GM21526 (cell line): Measurements from ENCODE around the gene YEATS4.
"Not testable (repeated sequence)": the region's sequence is repeated elsewhere in the genome, so short reads cannot be mapped to it uniquely, and the experiment has no call there.

Source experiments
- ATAC-seq: cut with Tn5 transposase; IDR thresholded peaks from one replicate; pipeline ENCODE4 v1.9.1; 2021; ENCODE audit warnings: moderate library complexity; ENCODE audit not compliant: unreplicated experiment, low FRiP score

YEATS4 gene

GRCh38 chr12:69359531-69360347, at the start of gene YEATS4:
YEATS4 (plus strand) TSS chr12:69359743; CDS start chr12:69359973, 230 bp downstream.
- peak; percentile 79 for ATAC-seq

DNA sequence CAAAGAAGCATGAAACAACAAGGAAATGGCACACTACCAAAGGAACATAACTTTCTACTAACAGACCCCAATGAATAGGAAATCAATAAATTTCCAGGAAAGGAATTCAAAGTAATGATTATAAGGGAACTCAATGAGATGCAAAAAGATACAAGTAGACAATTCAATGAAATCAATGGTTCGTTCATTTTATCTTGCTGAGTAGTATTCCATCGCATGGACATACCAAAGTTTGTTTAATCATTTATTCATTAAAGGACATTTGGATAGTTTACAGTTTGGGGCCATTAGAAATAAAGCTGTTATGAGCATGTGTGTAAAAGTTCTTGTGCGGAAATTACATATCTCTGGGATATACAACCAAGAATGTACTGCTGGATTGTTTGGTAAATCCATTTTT, 46.3 kb upstream of the YEATS4 start:
- no peak for ATAC-seq

DNA sequence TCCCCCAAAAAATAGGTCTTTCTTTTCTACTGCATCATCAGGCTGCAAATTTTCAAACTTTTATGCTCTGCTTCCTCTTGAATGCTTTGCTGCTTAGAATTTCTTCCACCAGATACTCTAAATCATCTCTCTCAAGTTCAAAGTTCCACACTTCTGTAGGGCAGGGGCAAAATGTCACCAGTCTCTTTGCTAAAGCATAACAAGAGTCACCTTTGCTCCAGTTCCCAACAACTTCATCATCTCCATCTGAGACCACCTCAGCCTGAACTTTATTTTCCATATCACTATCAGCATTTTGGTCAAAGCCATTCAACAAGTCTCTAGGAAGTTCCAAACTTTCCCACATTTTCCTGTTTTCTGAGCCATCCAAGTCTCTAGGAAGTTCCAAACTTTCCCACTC, 42.8 kb upstream of the YEATS4 start:
- ATAC-seq: not testable (repeated sequence)

DNA sequence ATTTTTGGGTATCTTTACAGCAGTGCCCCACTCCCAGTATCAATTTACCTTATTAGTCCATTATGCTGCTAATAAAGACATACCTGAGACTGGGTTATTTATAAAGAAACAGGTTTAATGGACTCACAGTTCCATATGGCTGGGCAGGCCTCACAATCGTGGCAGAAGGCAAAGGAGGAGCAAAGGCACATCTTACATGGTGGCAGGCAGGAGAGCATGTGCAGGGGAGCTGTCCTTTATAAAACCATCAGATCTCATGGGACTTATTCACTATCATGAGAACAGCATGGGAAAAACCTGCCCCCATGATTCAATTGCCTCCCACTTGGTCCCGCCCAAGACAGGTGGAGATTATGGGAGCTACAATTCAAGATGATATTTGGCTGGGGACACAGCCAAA, 42.3 kb upstream of the YEATS4 start:
- not testable (repeated sequence) for ATAC-seq

- ATAC-seq: no peak
These were observed 41.3 kb upstream of the YEATS4 start for GRCh38 chr12:69318225-69318624.

- ATAC-seq: no peak
These were observed 38.2 kb upstream of the YEATS4 start for GRCh38 chr12:69321351-69321750.

- ATAC-seq: peak; percentile 89
These were observed 34.6 kb upstream of the YEATS4 start for GRCh38 chr12:69324797-69325466.

- ATAC-seq: no peak
These were observed 31.1 kb upstream of the YEATS4 start for GRCh38 chr12:69328426-69328825.

DNA sequence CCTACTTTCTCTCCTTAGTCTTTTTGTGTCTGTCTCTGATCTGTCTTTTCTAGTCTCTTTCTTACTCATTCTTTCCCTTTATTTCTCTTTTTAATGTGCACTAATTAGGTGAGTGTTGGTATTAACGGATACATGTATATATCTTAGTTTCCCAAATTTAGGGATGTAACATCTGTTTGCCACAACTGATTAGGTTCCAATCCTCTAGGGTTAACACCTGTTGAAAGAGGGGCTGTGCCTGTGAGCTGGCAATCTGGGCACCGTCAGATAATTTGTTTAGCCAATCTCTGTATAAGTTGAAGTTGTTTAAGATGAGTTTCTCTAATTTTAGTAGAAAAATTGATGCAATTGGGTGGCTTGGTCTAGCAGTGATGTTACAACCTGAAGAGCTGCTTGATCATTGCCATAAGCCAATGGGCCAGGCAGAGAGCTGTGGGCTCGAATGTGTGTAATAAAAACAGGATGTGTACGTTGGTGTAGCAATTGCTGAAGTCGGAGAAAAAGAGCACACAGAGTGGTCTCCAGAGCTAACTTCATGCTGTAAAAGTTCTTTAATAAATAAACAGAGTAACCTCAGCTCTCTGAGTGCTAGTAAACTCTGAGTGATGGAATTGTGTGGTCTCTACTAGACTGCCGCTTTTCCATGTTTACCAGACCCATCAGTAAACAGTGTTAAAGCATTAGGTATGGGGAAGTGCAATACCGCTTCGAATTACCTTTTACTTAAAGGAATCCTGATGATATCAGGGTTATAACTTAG, 29.7 kb upstream of the YEATS4 start:
- ATAC-seq: no peak

GRCh38 chr12:69330475-69331473, 28.8 kb upstream of the YEATS4 start:
- peak; percentile 87 for ATAC-seq

DNA sequence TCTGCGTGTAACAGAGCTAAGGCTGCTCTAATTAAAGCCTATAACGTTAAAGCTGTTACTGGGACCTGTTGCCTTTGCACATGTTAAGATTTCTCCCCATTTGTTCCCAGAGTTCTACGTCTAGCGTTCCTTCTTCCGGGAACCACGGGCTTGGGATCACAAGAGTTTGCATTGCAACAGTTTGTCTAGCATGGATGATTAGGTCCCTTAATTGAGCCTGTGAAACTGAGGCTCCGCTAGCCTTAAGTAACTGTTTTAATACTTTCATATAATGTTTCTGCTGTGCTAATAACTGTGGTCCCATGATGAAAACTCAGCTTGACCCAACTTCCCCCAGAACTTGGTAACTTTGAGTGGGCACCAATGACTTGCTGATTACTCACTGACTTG, 28.0 kb upstream of the YEATS4 start:
- no peak for ATAC-seq

- ATAC-seq: no peak
These were observed 27.4 kb upstream of the YEATS4 start for GRCh38 chr12:69331909-69332684.

DNA sequence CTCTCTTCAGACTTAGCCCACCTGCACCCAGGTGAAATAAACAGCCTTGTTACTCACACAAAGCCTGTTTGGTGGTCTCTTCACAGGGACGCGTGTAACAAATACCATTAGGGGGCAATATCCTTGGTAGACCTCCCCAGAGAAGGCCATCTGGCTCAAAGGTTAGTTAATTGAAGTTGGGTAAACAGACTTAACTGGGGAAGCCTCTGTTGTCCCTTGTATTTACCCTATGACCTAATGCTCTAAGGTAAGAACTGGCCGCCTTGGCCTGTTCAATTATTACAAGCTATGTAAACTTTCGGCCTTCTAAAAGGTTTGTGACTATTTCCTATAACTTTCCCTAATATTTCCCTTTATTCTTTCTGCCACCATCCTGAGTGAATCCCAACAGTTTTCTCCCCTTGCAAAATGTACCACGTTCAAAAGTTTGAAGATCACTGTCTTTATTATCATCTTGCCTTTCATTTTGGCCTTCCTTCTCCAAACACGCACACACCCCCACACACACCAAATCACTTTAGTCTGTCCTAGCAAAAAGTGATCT, 26.7 kb upstream of the YEATS4 start:
- no peak for ATAC-seq

DNA sequence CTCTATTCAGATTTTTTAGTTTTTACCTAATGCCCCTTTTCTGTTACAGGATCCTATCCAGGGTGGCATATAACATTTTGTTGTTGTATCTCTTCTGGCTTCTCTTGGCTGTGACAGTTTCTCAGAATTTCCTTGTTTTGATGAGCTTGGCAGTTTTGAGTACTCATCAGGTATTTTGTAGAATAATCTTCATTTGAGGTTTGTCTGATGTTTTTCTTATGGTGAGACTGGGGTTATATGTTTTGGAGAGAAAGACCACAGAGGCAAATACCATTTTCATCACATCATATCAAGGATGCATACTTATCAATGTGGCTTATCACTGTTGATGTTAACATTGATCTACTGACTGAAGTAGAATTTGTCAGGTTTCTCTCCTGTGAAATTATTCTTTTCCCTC, 25.4 kb upstream of the YEATS4 start:
- no peak for ATAC-seq

DNA sequence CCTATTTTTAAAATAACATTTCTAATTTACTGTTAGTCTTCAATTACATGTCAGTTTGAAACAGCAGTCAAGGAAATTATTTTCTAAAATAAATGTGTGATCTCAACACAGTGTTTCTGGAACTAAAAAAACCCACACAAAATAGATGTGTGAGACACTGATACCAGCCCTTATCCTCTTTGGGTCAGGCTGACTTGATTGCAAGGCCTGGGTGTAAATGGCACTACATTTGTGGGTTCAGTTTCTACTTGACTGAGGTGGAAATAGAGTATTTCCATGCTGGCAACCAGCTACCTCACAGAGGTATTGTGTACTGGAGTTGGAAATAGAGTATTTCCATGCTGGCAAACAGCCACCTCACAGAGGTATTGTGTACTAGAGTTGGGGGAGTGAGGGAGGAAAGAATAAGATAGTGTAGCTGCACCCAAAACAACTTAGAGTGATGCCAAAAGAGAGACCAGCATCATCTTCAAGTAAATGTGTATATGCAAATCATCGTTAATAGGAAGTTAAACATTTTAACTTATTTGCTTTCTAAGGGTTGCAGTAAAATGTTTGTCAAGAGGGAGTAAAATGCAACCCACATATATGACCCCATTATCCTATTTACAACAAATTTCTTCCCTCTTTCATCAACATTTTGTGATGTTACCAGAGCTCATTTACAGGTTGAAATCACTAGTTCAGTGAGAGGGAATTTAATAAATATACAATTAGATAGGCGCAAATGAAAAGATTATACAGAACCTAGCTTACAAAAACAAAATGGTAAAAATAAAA, 22.0 kb upstream of the YEATS4 start:
- ATAC-seq: no peak

- ATAC-seq: no peak
These were observed 21.3 kb upstream of the YEATS4 start for GRCh38 chr12:69338120-69338859.

- ATAC-seq: no peak
These were observed 20.6 kb upstream of the YEATS4 start for GRCh38 chr12:69338936-69339335.

GRCh38 chr12:69339999-69340398, 19.5 kb upstream of the YEATS4 start:
- ATAC-seq: no peak
